Ovary (tissue), 3 donors: ENCODE measurements around the gene WDR81.

Source experiments
- CTCF ChIP-seq, 3 donors: fragments of 450-650 bp in 2 of 3; fragments of 200-600 bp in 1 of 3; IDR thresholded peaks; one replicate each; pipeline versions ENCODE4 v1.5.1 to v1.8.0; 2016 to 2022; ENCODE audit warnings: antibody characterized with exemption in 3 of 3, mild to moderate bottlenecking in 1 of 3
- POLR2A ChIP-seq: fragments of 450-650 bp; IDR thresholded peaks from one replicate; pipeline ENCODE4 v1.6.1; 2017; ENCODE audit warnings: antibody characterized with exemption, mild to moderate bottlenecking, moderate library complexity
- donor health status: DM: no; HTN: no; CAD: no.

GRCh38 chr17:1776857-1777256 is 52.4 kb downstream of the WDR81 start:
- TF ChIP-seq CTCF (IDR thresholded peaks at IDR 0.05) (no peak), POLR2A (no peak)
